ENCODE measurements around the gene SIRT6.
"Not testable (repeated sequence)": the region's sequence is repeated elsewhere in the genome, so short reads cannot be mapped to it uniquely, and the experiment has no call there.

Gene SIRT6

GRCh38 chr19:4154571-4155312, 27.6 kb downstream of the SIRT6 start:
- Histone ChIP-seq H3K27ac (no peak overlapping the region), H3K4me3 (no peak overlapping the region)
- no peak for DNase-seq (ENCODE audit: low spot score)
- TF ChIP-seq CTCF (IDR thresholded peaks at IDR 0.05), result no peak

- no peak for TF ChIP-seq CTCF (IDR thresholded peaks at IDR 0.05)
- Histone ChIP-seq H3K27ac (no peak overlapping the region), H3K4me3 (no peak overlapping the region)
- no peak for DNase-seq (ENCODE audit: low spot score)
These were observed 29.9 kb downstream of the SIRT6 start for GRCh38 chr19:4152241-4152998.

GRCh38 chr19:4151623-4152022, 30.7 kb downstream of the SIRT6 start:
- no peak for TF ChIP-seq CTCF (IDR thresholded peaks at IDR 0.05)
- Histone ChIP-seq H3K4me3 (no peak overlapping the region), H3K27ac (no peak overlapping the region)
- no peak for DNase-seq (ENCODE audit: low spot score)

GRCh38 chr19:4149518-4150288, 32.7 kb downstream of the SIRT6 start:
- DNase-seq (ENCODE audit: low spot score), result no peak
- H3K4me3 ChIP-seq, result no peak overlapping the region
- no peak for TF ChIP-seq CTCF (IDR thresholded peaks at IDR 0.05)
- no peak overlapping the region for H3K27ac ChIP-seq

GRCh38 chr19:4144666-4145249, 37.6 kb downstream of the SIRT6 start:
- DNase-seq (ENCODE audit: low spot score), result no peak
- Histone ChIP-seq H3K27ac (peak overlapping the region in 1 of 2 donors; percentile 16), H3K4me3 (no peak overlapping the region)
- TF ChIP-seq CTCF (IDR thresholded peaks at IDR 0.05), result no peak

GRCh38 chr19:4142916-4143315, 39.4 kb downstream of the SIRT6 start:
- H3K4me3 ChIP-seq; H3K27ac ChIP-seq; DNase-seq (ENCODE audit: low spot score): not testable (repeated sequence)

- no peak for DNase-seq (ENCODE audit: low spot score)
These were observed 42.1 kb downstream of the SIRT6 start for GRCh38 chr19:4140237-4140711.

More at GRCh38 chr19:4140237-4140711, 42.1 kb downstream of the SIRT6 start:
- no peak overlapping the region for H3K4me3 ChIP-seq
- no peak overlapping the region for H3K27ac ChIP-seq
- TF ChIP-seq CTCF (IDR thresholded peaks at IDR 0.05), result no peak

Data from coronary artery (tissue), 2 donors.